Pancreas (tissue), 10 donors: ENCODE data around the gene KMT2D. TPM values are rescaled to one million over a fixed set of nuclear protein-coding genes. Genes with fewer than 3 reads are reported as not detected.

ENCODE experiments used
- ATAC-seq, 4 donors: fragments of 200-7000 bp; cut with Tn5 transposase; one replicate each; pipeline versions ENCODE4 v1.8.0 to v1.9.1; 2020; ENCODE audit warnings: mild to moderate bottlenecking in 4 of 4, moderate library complexity in 4 of 4
- DNase-seq, 6 donors: peaks; one replicate each; pipeline ENCODE4 v3.0.0-alpha.2; 2020
- FAIRE-seq: peaks from 2 replicates; lab custom pipeline; 2012; peaks lifted over from hg19 to GRCh38; lab: Jason Lieb, UNC
- H3K27ac ChIP-seq, 4 donors: fragments of 200-600 bp; sonication (generic); 1 replicate in 3 of 4; 2 replicates in 1 of 4; pipeline versions ENCODE4 v1.5.0 to v1.8.0; 2020
- H3K27me3 ChIP-seq, 4 donors: fragments of 200-600 bp; one replicate each; pipeline ENCODE4 v1.8.0; 2021
- H3K36me3 ChIP-seq, 3 donors: fragments of 200-600 bp; sonication (generic) in 1 of 3; one replicate each; pipeline versions ENCODE4 v1.5.0 to v1.8.0; 2020 to 2021
- H3K4me1 ChIP-seq, 3 donors: fragments of 200-600 bp; one replicate each; pipeline ENCODE4 v1.8.0; 2021
- H3K4me3 ChIP-seq, 4 donors: fragments of 200-600 bp; sonication (generic) in 2 of 4; one replicate each; pipeline versions ENCODE4 v1.5.0 to v1.8.0; 2020 to 2021
- H3K9me3 ChIP-seq, 4 donors: fragments of 200-600 bp; one replicate each; pipeline ENCODE4 v1.8.0; 2021
- CTCF ChIP-seq, 4 donors: fragments of 200-600 bp; sonication (generic) in 3 of 4; IDR thresholded peaks; one replicate each; pipeline versions ENCODE4 v1.5.0 to v1.8.0; 2021; ENCODE audit warnings: antibody characterized with exemption in 4 of 4
- WGBS, 2 donors: extraction: QIAGEN DNeasy Blood & Tissue Kit; methylation state at CpG; one replicate each; pipeline ENCODE4 v1.1.7; 2013; 5-methylcytosine and 5-hydroxymethylcytosine counted together
- intact Hi-C, 3 donors: fragments of 100-400 bp; cut with DNase I; formaldehyde crosslinking; loops; one replicate each; pipeline versions ENCODE4 v1.11.1 to v1.14.2; 2022
- polyA plus RNA-seq, 2 donors: library from polyadenylated mRNA; stranded (reverse); fragments of 200-250 nt; gene quantifications; one replicate each; pipeline ENCODE4 v1.2.3, GENCODE V29; 2013
- total RNA-seq, 6 donors: library from RNA; stranded (reverse); fragmentation: NEBNext Ultra II Directional in 4 of 6; extraction: Animal tissue kit (Norgen Biotek cat#: 25700) in 4 of 6; gene quantifications; one replicate each; pipeline versions ENCODE4 v1.2.1 to v1.2.4, GENCODE V29; 2021 to 2023
- donor health status: healthy with polysubstance abuse.
- donor health status: DM: no; HTN: no; CAD: no; lungs with moderate emphysema.
- donor health status: DM: no; HTN: no; CAD: no.
- donor health status: control.
- donor health status: control.
- donor health status: Bipolar disorder and iron deficiency.
- donor health status: DM: yes; HTN: yes; CAD: no.
- donor health status: DM: no; HTN: no; CAD: no.
- donor health status: DM: no; HTN: no; CAD: no.
- donor health status: DM: yes; HTN: yes; CAD: no.

KMT2D gene
- total RNA-seq (10 to 100 TPM; 35.8 to 53.0 (median 39.5) TPM), polyA plus RNA-seq (10 to 100 TPM; 20.0 to 79.3 TPM)

- 0 to 1% methylated on average over 59 to 74 of the region's 74 CpGs for WGBS, 2 donors
- peak in 1 of 4 donors; percentile 18 for TF ChIP-seq CTCF (IDR thresholded peaks at IDR 0.05)
- H3K4me1 ChIP-seq = peaks cover 9 to 27% (median 21%) of the 10 kb centered on the region in 3 donors
- ATAC-seq = peak; percentile 86 to 93 (median 89)
- intact Hi-C loops = no loop called here
- no peaks in the 10 kb centered on the region for H3K27me3 ChIP-seq
- peak within 1 kb of the TSS; percentile 81 to 93 (median 90) for H3K27ac ChIP-seq
- H3K36me3 ChIP-seq = no peaks in the 10 kb centered on the region
- H3K9me3 ChIP-seq = no peaks in the 10 kb centered on the region
- peak; percentile 82 to 94 (median 90) for DNase-seq
- no peak for FAIRE-seq
- H3K4me3 ChIP-seq = peak within 1 kb of the TSS; percentile 93 to 99 (median 95)
Measured at GRCh38 chr12:49060237-49061156, at the start of gene KMT2D. Gene KMT2D, minus strand, starts transcription at chr12:49060794. Its CDS starts 5,470 bp downstream, at chr12:49055324.

- Histone ChIP-seq H3K4me3 (peak overlapping the region; percentile 82 to 95 (median 86)), H3K9me3 (no peaks in the 10 kb centered on the region), H3K27me3 (no peaks in the 10 kb centered on the region), H3K27ac (peak overlapping the region; percentile 83 to 96 (median 90)), H3K4me1 (peaks cover 8 to 16% (median 11%) of the 10 kb centered on the region in 3 donors), H3K36me3 (no peaks in the 10 kb centered on the region)
- peak; percentile 24 to 49 (median 32) for ATAC-seq
- no peak for TF ChIP-seq CTCF (IDR thresholded peaks at IDR 0.05)
- WGBS, 2 donors = 5 to 7% methylated on average over 31 to 33 of the region's 33 CpGs
- intact Hi-C loops = no loop called here
- no peak for FAIRE-seq
- no peak for DNase-seq
Measured at GRCh38 chr12:49109641-49110463, 49.3 kb upstream of the KMT2D start.

GRCh38 chr12:49108958-49109404 lies 48.4 kb upstream of the KMT2D start:
- 16 to 19% methylated on average over 4 of the region's 4 CpGs for WGBS, 2 donors
- no peak for TF ChIP-seq CTCF (IDR thresholded peaks at IDR 0.05)
- Histone ChIP-seq H3K4me1 (peaks cover 8 to 16% (median 11%) of the 10 kb centered on the region in 3 donors), H3K36me3 (peaks cover 0 to 5% (median 3%) of the 10 kb centered on the region in 3 donors), H3K27ac (peak overlapping the region in 3 of 4 donors; percentile 6 to 96 (median 94)), H3K27me3 (no peaks in the 10 kb centered on the region), H3K4me3 (peak overlapping the region in 2 of 4 donors; percentile 84 to 88), H3K9me3 (no peaks in the 10 kb centered on the region)
- DNase-seq (peak in 4 of 6 donors; percentile 31 to 56 (median 46)), ATAC-seq (peak; percentile 19 to 33 (median 25)), FAIRE-seq (no peak)
- intact Hi-C loops = no loop called here

GRCh38 chr12:49105504-49106084 lies 45.0 kb upstream of the KMT2D start:
- Histone ChIP-seq H3K4me3 (no peak overlapping the region), H3K27me3 (no peaks in the 10 kb centered on the region), H3K9me3 (no peaks in the 10 kb centered on the region), H3K27ac (no peak overlapping the region), H3K4me1 (peaks cover 8 to 14% (median 11%) of the 10 kb centered on the region in 3 donors), H3K36me3 (peaks cover 8 to 34% (median 18%) of the 10 kb centered on the region in 3 donors)
- FAIRE-seq = no peak
- no peak for TF ChIP-seq CTCF (IDR thresholded peaks at IDR 0.05)
- no peak for DNase-seq
- WGBS, 2 donors = 84 to 85% methylated on average over 9 of the region's 9 CpGs
- intact Hi-C loops = no loop called here
- ATAC-seq = no peak
